GM10266 (cell line): ENCODE measurements around the gene ITPR1.

Source experiments
- DNase-seq: peaks from one replicate; pipeline ENCODE4 v3.0.0; 2012; ENCODE audit errors: extremely low spot score
- CTCF ChIP-seq: IDR thresholded peaks from 2 replicates; pipeline ENCODE4 v1.5.1; 2012; ENCODE audit warnings: mild to moderate bottlenecking, low read depth; ENCODE audit not compliant: control insufficient read depth, insufficient read depth; ENCODE audit errors: missing control alignments

ITPR1 gene

GRCh38 chr3:4614070-4614469 lies 120.9 kb downstream of the ITPR1 start:
- DNase-seq = no peak
- no peak for TF ChIP-seq CTCF

- no peak for TF ChIP-seq CTCF
- no peak for DNase-seq
Observed at GRCh38 chr3:4614927-4615326, 121.8 kb downstream of the ITPR1 start.

- TF ChIP-seq CTCF = no peak
- no peak for DNase-seq
Observed at GRCh38 chr3:4615750-4616149, 122.6 kb downstream of the ITPR1 start.

- DNase-seq = no peak
- TF ChIP-seq CTCF = no peak
Observed at GRCh38 chr3:4623421-4623999, 130.4 kb downstream of the ITPR1 start.

GRCh38 chr3:4627651-4628375 lies 134.7 kb downstream of the ITPR1 start:
- no peak for DNase-seq
- TF ChIP-seq CTCF = no peak

- no peak for DNase-seq
- TF ChIP-seq CTCF = no peak
Observed at GRCh38 chr3:4629095-4630007, 136.2 kb downstream of the ITPR1 start.
